IMR-90 (cell line): ENCODE measurements around the gene RHCE. TPM values are rescaled to one million over a fixed set of nuclear protein-coding genes. Genes with fewer than 3 reads are reported as not detected.
"Not testable (repeated sequence)": the region's sequence is repeated elsewhere in the genome, so short reads cannot be mapped to it uniquely, and the experiment has no call there.

Experiments used
- ATAC-seq: fragments of 200-7000 bp; cut with Tn5 transposase; 2 replicates; pipeline ENCODE4 v1.9.1; 2020; ENCODE audit warnings: low read depth, mild to moderate bottlenecking, moderate library complexity
- BruUV-seq: library from RNA; stranded (reverse); fragments of 400-500 nt; replicated peaks from 2 replicates; lab custom pipeline; 2021; lab: Mats Ljungman, UMichigan
- CTCF ChIA-PET: fragments of 300-600 bp; formaldehyde crosslinking; extraction: SDS; loops from one replicate; lab custom pipeline; 2021; ENCODE audit warnings: antibody characterized with exemption; lab: Yijun Ruan, JAX
- POLR2A ChIA-PET: fragments of 300-600 bp; sonication (Branson Sonifier 250); formaldehyde crosslinking; loops from one replicate; lab custom pipeline; 2022; ENCODE audit warnings: antibody characterized with exemption; ENCODE audit not compliant: unreplicated experiment; lab: Charles Lee
- DNase-seq: peaks from one replicate; pipeline ENCODE4 v3.0.0; 2013
- H2AFZ ChIP-seq: replicated peaks from 2 replicates; pipeline ENCODE3; 2013; ENCODE audit warnings: low read length, mild to moderate bottlenecking; ENCODE audit not compliant: poor library complexity
- H2AK5ac ChIP-seq: 2 replicates; pipeline ENCODE4 v1.6.1; 2013; ENCODE audit warnings: low read depth, low read length, inconsistent platforms
- H2AK9ac ChIP-seq: replicated peaks from 2 replicates; pipeline ENCODE3; 2013; ENCODE audit warnings: mild to moderate bottlenecking, low read depth, low read length, moderate library complexity; ENCODE audit not compliant: poor library complexity
- H2BK120ac ChIP-seq: 2 replicates; pipeline ENCODE4 v1.6.1; 2013; ENCODE audit warnings: low read depth, low read length, inconsistent platforms
- H2BK15ac ChIP-seq: 3 replicates; pipeline ENCODE4 v1.6.1; 2013; ENCODE audit warnings: low read depth, low read length, inconsistent platforms
- H2BK20ac ChIP-seq: 2 replicates; pipeline ENCODE4 v1.6.1; 2013; ENCODE audit warnings: low read depth, mild to moderate bottlenecking, inconsistent platforms, low read length, moderate library complexity
- H2BK5ac ChIP-seq: 2 replicates; pipeline ENCODE4 v1.6.1; 2013; ENCODE audit warnings: mild to moderate bottlenecking, low read depth, low read length, inconsistent platforms; ENCODE audit not compliant: poor library complexity, severe bottlenecking
- H3K14ac ChIP-seq: replicated peaks from 2 replicates; pipeline ENCODE4 v1.6.1; 2013; ENCODE audit warnings: low read depth, low read length, inconsistent platforms
- H3K18ac ChIP-seq: 2 replicates; pipeline ENCODE4 v1.6.1; 2013; ENCODE audit warnings: low read depth, low read length, control low read depth
- H3K23ac ChIP-seq: 2 replicates; pipeline ENCODE4 v1.6.1; 2013; ENCODE audit warnings: low read depth, low read length, inconsistent platforms
- H3K27ac ChIP-seq: 2 replicates; pipeline ENCODE4 v1.5.1; 2013; ENCODE audit warnings: mild to moderate bottlenecking, control low read depth, low read length; ENCODE audit not compliant: insufficient read depth
- H3K27me3 ChIP-seq: 2 replicates; pipeline ENCODE4 v1.6.1; 2013; ENCODE audit warnings: low read length; ENCODE audit not compliant: control insufficient read depth, insufficient read depth
- H3K36me3 ChIP-seq: 2 replicates; pipeline ENCODE4 v1.6.1; 2013; ENCODE audit warnings: low read length, mixed read lengths; ENCODE audit not compliant: control insufficient read depth, insufficient read depth
- H3K4ac ChIP-seq: 2 replicates; pipeline ENCODE4 v1.6.1; 2013; ENCODE audit warnings: low read depth, low read length, inconsistent platforms
- H3K4me1 ChIP-seq: 2 replicates; pipeline ENCODE4 v1.6.1; 2013; ENCODE audit warnings: low read length, mixed read lengths; ENCODE audit not compliant: control insufficient read depth, insufficient read depth
- H3K4me2 ChIP-seq: 2 replicates; pipeline ENCODE4 v1.6.1; 2013; ENCODE audit warnings: low read depth, mild to moderate bottlenecking, control low read depth, low read length, moderate library complexity
- H3K4me3 ChIP-seq: 2 replicates; pipeline ENCODE4 v1.5.1; 2013; ENCODE audit warnings: low read depth, mild to moderate bottlenecking, control low read depth, low read length, moderate library complexity; ENCODE audit not compliant: insufficient read depth
- H3K56ac ChIP-seq: 2 replicates; pipeline ENCODE4 v1.6.1; 2013; ENCODE audit warnings: low read length, inconsistent platforms; ENCODE audit not compliant: insufficient read depth; ENCODE audit errors: extremely low read depth
- H3K79me1 ChIP-seq, 2 experiments: 2 replicates each; pipeline ENCODE4 v1.6.1; 2013; ENCODE audit warnings: low read length in 2 of 2, inconsistent platforms in 1 of 2, low read depth in 1 of 2
- H3K9ac ChIP-seq: 2 replicates; pipeline ENCODE4 v1.6.1; 2013; ENCODE audit warnings: low read depth, low read length, control low read depth
- H3K9me1 ChIP-seq: 2 replicates; pipeline ENCODE4 v1.6.1; 2013; ENCODE audit warnings: low read length, inconsistent platforms; ENCODE audit not compliant: insufficient read depth
- H3K9me3 ChIP-seq: 2 replicates; pipeline ENCODE4 v1.6.1; 2013; ENCODE audit warnings: low read length; ENCODE audit not compliant: control insufficient read depth, insufficient read depth
- H4K20me1 ChIP-seq: 2 replicates; pipeline ENCODE4 v1.6.1; 2013; ENCODE audit warnings: low read length, inconsistent platforms; ENCODE audit not compliant: insufficient read depth
- H4K5ac ChIP-seq: 2 replicates; pipeline ENCODE4 v1.6.1; 2013; ENCODE audit warnings: mild to moderate bottlenecking, low read depth, low read length, control low read depth
- H4K8ac ChIP-seq, 2 experiments: 2 replicates each; pipeline ENCODE4 v1.6.1; 2013; ENCODE audit warnings: low read depth in 2 of 2, low read length in 2 of 2, control low read depth in 1 of 2, inconsistent platforms in 1 of 2
- H4K91ac ChIP-seq: 2 replicates; pipeline ENCODE4 v1.6.1; 2013; ENCODE audit warnings: low read depth, low read length, inconsistent platforms; ENCODE audit not compliant: insufficient read depth
- POLR2A ChIP-seq: IDR thresholded peaks from 2 replicates; pipeline ENCODE4 v1.6.1; 2012; ENCODE audit warnings: mild to moderate bottlenecking, low read depth, low read length
- WGBS, 2 experiments: methylation state at CpG; one replicate each; pipeline versions ENCODE4 v1.1.5 to v1.1.7; 2013; ENCODE audit warnings: missing lambda C conversion rate in 2 of 2; ENCODE audit not compliant: insufficient read length in 1 of 2; ENCODE audit errors: extremely low coverage in 2 of 2; 5-methylcytosine and 5-hydroxymethylcytosine counted together
- dilution Hi-C: fragments of 300-500 bp; cut with HindIII; formaldehyde crosslinking; loops from one replicate; pipeline ENCODE4 v1.14.3; 2018; ENCODE audit warnings: low sequenced_read_pairs; ENCODE audit not compliant: unreplicated experiment
- in situ Hi-C: fragments of 300-500 bp; cut with MboI; formaldehyde crosslinking; loops from 3 replicates; pipeline ENCODE4 v1.14.3; 2019; ENCODE audit warnings: low sequenced_read_pairs, inconsistent platforms, mixed read lengths
- intact Hi-C: fragments of 100-400 bp; cut with micrococcal nuclease; formaldehyde crosslinking; loops from 2 replicates; pipeline ENCODE4 v1.10.0; 2022
- polyA plus RNA-seq, 3 experiments: library from polyadenylated mRNA; depleted of rRNA; stranded (reverse); fragments of >200 nt; gene quantifications; 2 replicates each; pipeline ENCODE4 v1.2.3, GENCODE V29; 2012; ENCODE audit warnings: low replicate concordance in 1 of 3
- total RNA-seq: library from RNA; depleted of rRNA; stranded (reverse); fragments of >200 nt; gene quantifications from 2 replicates; pipeline ENCODE4 v1.2.3, GENCODE V29; 2012

The RHCE gene
- total and polyA plus RNA-seq, 2 of the 4 experiments (the other 2 are of a cell fraction) = 0.54 to 0.62 TPM

DNA sequence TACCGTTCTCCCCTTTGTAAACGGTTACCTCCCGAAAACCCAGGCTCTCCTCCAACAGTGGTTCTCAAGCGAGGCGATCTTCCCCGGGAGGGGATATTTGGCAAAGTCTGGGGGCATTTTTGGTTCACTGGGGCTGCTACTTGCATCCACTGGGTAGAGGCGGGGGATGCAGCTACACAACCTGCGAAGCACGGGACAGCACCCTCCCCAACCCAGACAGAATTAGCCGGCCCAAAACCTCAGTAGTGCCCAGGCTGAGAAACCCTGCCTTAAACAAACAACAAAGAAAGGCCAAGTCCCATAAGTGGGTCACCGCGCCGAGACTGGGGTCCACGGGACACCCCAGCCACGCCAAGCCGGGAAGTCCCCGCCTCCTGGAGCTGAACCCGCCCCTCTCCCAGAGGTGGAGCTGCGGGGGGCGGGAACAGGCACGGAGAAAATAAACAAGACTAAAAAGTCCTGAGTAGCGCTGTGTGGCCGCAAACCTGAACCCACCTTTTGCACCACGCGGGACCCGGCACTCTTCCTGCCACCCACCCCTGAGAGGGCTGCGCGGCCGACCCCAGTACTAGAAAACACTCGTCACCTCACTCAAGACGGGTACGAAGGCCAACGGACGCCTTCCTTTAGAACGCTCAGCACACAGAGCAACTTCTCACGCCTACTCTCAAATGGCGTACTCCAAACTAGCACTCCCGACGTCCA is 83.0 kb downstream of the RHCE start:
- H3K56ac ChIP-seq, H2AFZ ChIP-seq, H3K9me3 ChIP-seq, H3K9me1 ChIP-seq, H2BK20ac ChIP-seq, DNase-seq, CTCF ChIA-PET, dilution Hi-C loops, H3K27me3 ChIP-seq, H3K36me3 ChIP-seq, intact Hi-C loops, H3K4me1 ChIP-seq, in situ Hi-C loops, H2AK9ac ChIP-seq, H2BK120ac ChIP-seq, H4K20me1 ChIP-seq, BruUV-seq, POLR2A ChIA-PET, H2AK5ac ChIP-seq, H2BK15ac ChIP-seq: not testable (repeated sequence)
- H4K8ac ChIP-seq = peak overlapping the region in 1 of 2 experiments; percentile 88; a peak in 2 of 4 replicates
- H3K4ac ChIP-seq = peak overlapping the region; percentile 84
- peak; percentile 79 for ATAC-seq
- H4K91ac ChIP-seq = peak overlapping the region; percentile 75
- H3K4me3 ChIP-seq = peak overlapping the region; percentile 96
- 0 out of 2 replicates have a peak overlapping the region, but pooled peaks have one; percentile 33 for H3K23ac ChIP-seq
- H3K4me2 ChIP-seq = peak overlapping the region; percentile 53
- H3K14ac ChIP-seq = peak overlapping the region; percentile 85; the same call in 1 of the 2 replicates
- 0% methylated on average over 5 of the region's 39 CpGs; no CpG with 5 or more reads in 1 of the 2 experiments for WGBS, 2 experiments
- H3K9ac ChIP-seq = peak overlapping the region; percentile 70
- H3K27ac ChIP-seq = peak overlapping the region; percentile 63; the same call in 1 of the 2 replicates
- peak; percentile 14 for TF ChIP-seq POLR2A
- peaks cover 4 to 14% of the 10 kb centered on the region in 2 experiments for H3K79me1 ChIP-seq
- 0 out of 2 replicates have a peak overlapping the region, but pooled peaks have one; percentile 57 for H4K5ac ChIP-seq
- peak overlapping the region; percentile 92 for H2BK5ac ChIP-seq
- peak overlapping the region; percentile 74 for H3K18ac ChIP-seq

DNA sequence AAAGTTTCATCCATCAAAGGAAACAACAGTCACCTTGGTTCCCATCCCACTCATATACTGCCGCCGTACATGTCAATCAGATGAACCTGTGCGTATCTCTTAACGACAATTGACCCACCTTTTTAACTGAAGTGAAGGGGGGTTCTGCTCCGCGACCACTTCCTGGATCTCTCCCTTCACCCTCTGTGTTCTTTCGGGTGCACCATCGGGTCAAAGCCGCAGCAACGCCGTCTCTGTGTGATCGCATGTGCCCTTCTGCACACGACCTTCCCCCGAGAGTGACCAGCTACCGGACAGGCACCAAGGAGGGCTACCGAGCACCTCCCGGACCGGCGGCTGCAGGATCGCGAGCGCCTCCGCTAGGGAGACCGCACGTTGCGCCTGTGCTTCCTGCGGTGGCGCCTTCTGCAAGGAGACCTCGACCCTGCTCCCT is 83.7 kb downstream of the RHCE start:
- H3K79me1 ChIP-seq = peaks cover 3 to 14% of the 10 kb centered on the region in 2 experiments; a peak in 2 of 4 replicates
- DNase-seq, H3K4me1 ChIP-seq, H4K91ac ChIP-seq, H2BK20ac ChIP-seq, H2AK5ac ChIP-seq, H2BK15ac ChIP-seq, H4K20me1 ChIP-seq, H2BK120ac ChIP-seq, intact Hi-C loops, H3K9me1 ChIP-seq, H3K9me3 ChIP-seq, CTCF ChIA-PET, H3K36me3 ChIP-seq, POLR2A ChIA-PET, in situ Hi-C loops, H4K5ac ChIP-seq, H3K27me3 ChIP-seq, dilution Hi-C loops, H2AK9ac ChIP-seq: not testable (repeated sequence)
- H3K4me3 ChIP-seq = peak overlapping the region; percentile 84
- TSS peak; percentile 25 for BruUV-seq
- peak overlapping the region; percentile 43 for H2BK5ac ChIP-seq
- 0 out of 2 replicates have a peak overlapping the region, but pooled peaks have one; percentile 36 for H3K56ac ChIP-seq
- peak overlapping the region in 1 of 2 experiments; percentile 56; a peak in 1 of 4 replicates for H4K8ac ChIP-seq
- peak; percentile 61 for ATAC-seq
- peak overlapping the region; percentile 38; the same call in 1 of the 2 replicates for H3K18ac ChIP-seq
- no CpG with 5 or more reads among the region's 29 CpGs for WGBS, 2 experiments
- peak overlapping the region; percentile 54 for H3K27ac ChIP-seq
- H2AFZ ChIP-seq = peak overlapping the region; percentile 72
- peak overlapping the region; percentile 52 for H3K4ac ChIP-seq
- H3K23ac ChIP-seq = peak overlapping the region; percentile 54; the same call in 1 of the 2 replicates
- peak overlapping the region; percentile 99 for H3K4me2 ChIP-seq
- H3K14ac ChIP-seq = peak overlapping the region; percentile 77
- peak overlapping the region; percentile 70 for H3K9ac ChIP-seq
